ENCODE results near the gene FAM120B. TPM values are rescaled to one million over a fixed set of nuclear protein-coding genes. Genes with fewer than 3 reads are reported as not detected.

FAM120B gene
- total RNA-seq, 6 experiments from 2014 or later: 9.5 to 15.7 (median 13.1) TPM

- intact Hi-C loops (cut with DNase I): no loop called here
- H3K9me3 ChIP-seq: no peaks in the 10 kb centered on the region
- no peak for TF ChIP-seq CTCF (IDR thresholded peaks at IDR 0.05)
- no peak for TF ChIP-seq POLR2A (IDR thresholded peaks at IDR 0.05)
- WGBS (ENCODE audit: insufficient coverage, low coverage, low lambda C conversion rate, missing lambda C conversion rate): 55% methylated on average over 10 of the region's 17 CpGs
- ATAC-seq (no peak), DNase-seq (no peak)
- H3K36me3 ChIP-seq: no peaks in the 10 kb centered on the region
- no peak overlapping the region for H3K27ac ChIP-seq
- no peak overlapping the region for H3K4me3 ChIP-seq
- H3K4me1 ChIP-seq: no peaks in the 10 kb centered on the region
- no peaks in the 10 kb centered on the region for H3K27me3 ChIP-seq
Measured at GRCh38 chr6:170434821-170435155, 128.2 kb downstream of the FAM120B start.

GRCh38 chr6:170435766-170436165 lies 129.2 kb downstream of the FAM120B start:
- Histone ChIP-seq H3K9me3 (no peaks in the 10 kb centered on the region), H3K27me3 (no peaks in the 10 kb centered on the region), H3K36me3 (no peaks in the 10 kb centered on the region), H3K4me3 (no peak overlapping the region), H3K27ac (no peak overlapping the region), H3K4me1 (no peaks in the 10 kb centered on the region)
- DNase-seq: no peak
- intact Hi-C loops (cut with DNase I): no loop called here
- TF ChIP-seq POLR2A (IDR thresholded peaks at IDR 0.05): no peak
- TF ChIP-seq CTCF (IDR thresholded peaks at IDR 0.05): no peak
- 67% methylated on average over 1 of the region's 1 CpG for WGBS (ENCODE audit: insufficient coverage, low coverage, low lambda C conversion rate, missing lambda C conversion rate)
- no peak for ATAC-seq

- Histone ChIP-seq H3K27me3 (no peaks in the 10 kb centered on the region), H3K27ac (no peak overlapping the region), H3K4me1 (no peaks in the 10 kb centered on the region), H3K36me3 (no peaks in the 10 kb centered on the region), H3K4me3 (no peak overlapping the region), H3K9me3 (no peaks in the 10 kb centered on the region)
- WGBS (ENCODE audit: insufficient coverage, low coverage, low lambda C conversion rate, missing lambda C conversion rate): 43% methylated on average over 3 of the region's 3 CpGs
- no peak for TF ChIP-seq POLR2A (IDR thresholded peaks at IDR 0.05)
- TF ChIP-seq CTCF (IDR thresholded peaks at IDR 0.05): no peak
- intact Hi-C loops (cut with DNase I): no loop called here
- ATAC-seq: no peak
- no peak for DNase-seq
Measured at GRCh38 chr6:170436209-170436809, 129.8 kb downstream of the FAM120B start.

GRCh38 chr6:170437719-170438401 lies 131.3 kb downstream of the FAM120B start:
- DNase-seq (no peak), ATAC-seq (no peak)
- Histone ChIP-seq H3K27me3 (no peaks in the 10 kb centered on the region), H3K9me3 (no peaks in the 10 kb centered on the region), H3K4me1 (no peaks in the 10 kb centered on the region), H3K4me3 (no peak overlapping the region), H3K36me3 (no peaks in the 10 kb centered on the region), H3K27ac (no peak overlapping the region)
- intact Hi-C loops (cut with DNase I): no loop called here
- TF ChIP-seq CTCF (IDR thresholded peaks at IDR 0.05): no peak
- WGBS (ENCODE audit: insufficient coverage, low coverage, low lambda C conversion rate, missing lambda C conversion rate): 26% methylated on average over 3 of the region's 12 CpGs
